ENCODE data around the gene LGR6. TPM values are rescaled to one million over a fixed set of nuclear protein-coding genes. Genes with fewer than 3 reads are reported as not detected.

The LGR6 gene
- polyA plus RNA-seq, 3 donors, result not detected

DNA sequence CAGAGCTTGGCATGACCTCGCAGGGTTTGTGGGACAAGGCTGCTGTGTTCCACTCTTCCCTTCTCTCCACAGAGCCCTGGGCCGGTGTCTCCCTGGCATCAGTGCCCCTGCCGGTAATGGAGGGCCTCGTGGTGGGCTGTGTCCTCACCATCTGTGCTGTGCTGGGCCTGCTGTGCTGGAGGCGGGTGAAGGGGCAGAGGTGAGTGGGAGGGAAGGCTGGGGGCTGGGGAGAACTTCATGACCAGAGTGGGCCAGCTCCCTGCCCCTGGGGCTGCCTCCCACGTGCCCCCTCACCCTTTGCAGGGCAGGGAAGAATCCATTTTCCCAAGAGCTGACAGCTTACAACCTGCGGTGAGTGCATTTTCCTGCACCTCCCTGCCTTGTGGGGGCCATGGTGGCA is 12.0 kb upstream of the LGR6 start:
- H4K20me1 ChIP-seq (ENCODE audit: insufficient read depth, low read length), result no peaks in the 10 kb centered on the region
- no peak overlapping the region for H3K4me2 ChIP-seq (replicated peaks; ENCODE audit: extremely low read depth, low read length, poor library complexity, severe bottlenecking)
- no peak overlapping the region for H2AFZ ChIP-seq (ENCODE audit: insufficient read depth, low read depth, low read length, poor library complexity, severe bottlenecking)
- H3K36me3 ChIP-seq (replicated peaks in 1 of 2; ENCODE audit: control insufficient read depth in 1 of 2, insufficient read depth in 2 of 2, low read length in 2 of 2), result no peaks in the 10 kb centered on the region
- H3K4me3 Mint-ChIP-seq, result no peak overlapping the region
- H3K79me2 ChIP-seq (ENCODE audit: insufficient read depth, low read length), result no peaks in the 10 kb centered on the region
- TF ChIP-seq, protein P1, sequence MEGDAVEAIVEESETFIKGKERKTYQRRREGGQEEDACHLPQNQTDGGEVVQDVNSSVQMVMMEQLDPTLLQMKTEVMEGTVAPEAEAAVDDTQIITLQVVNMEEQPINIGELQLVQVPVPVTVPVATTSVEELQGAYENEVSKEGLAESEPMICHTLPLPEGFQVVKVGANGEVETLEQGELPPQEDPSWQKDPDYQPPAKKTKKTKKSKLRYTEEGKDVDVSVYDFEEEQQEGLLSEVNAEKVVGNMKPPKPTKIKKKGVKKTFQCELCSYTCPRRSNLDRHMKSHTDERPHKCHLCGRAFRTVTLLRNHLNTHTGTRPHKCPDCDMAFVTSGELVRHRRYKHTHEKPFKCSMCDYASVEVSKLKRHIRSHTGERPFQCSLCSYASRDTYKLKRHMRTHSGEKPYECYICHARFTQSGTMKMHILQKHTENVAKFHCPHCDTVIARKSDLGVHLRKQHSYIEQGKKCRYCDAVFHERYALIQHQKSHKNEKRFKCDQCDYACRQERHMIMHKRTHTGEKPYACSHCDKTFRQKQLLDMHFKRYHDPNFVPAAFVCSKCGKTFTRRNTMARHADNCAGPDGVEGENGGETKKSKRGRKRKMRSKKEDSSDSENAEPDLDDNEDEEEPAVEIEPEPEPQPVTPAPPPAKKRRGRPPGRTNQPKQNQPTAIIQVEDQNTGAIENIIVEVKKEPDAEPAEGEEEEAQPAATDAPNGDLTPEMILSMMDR (IDR thresholded peaks at IDR 0.05), result no peak
- H3K4me3 ChIP-seq (replicated peaks in 1 of 3; ENCODE audit: low read depth in 2 of 3, low read length in 3 of 3), result no peak overlapping the region
- no peak overlapping the region for H3K27ac Mint-ChIP-seq
- DNase-seq, result no peak
- H3K27ac ChIP-seq (ENCODE audit: low read depth in 1 of 2, low read length in 2 of 2), result no peak overlapping the region
- no peaks in the 10 kb centered on the region for H3K9me3 ChIP-seq (replicated peaks in 1 of 2; ENCODE audit: control insufficient read depth in 1 of 2, insufficient read depth in 1 of 2, low read length in 2 of 2)
- H3K27me3 Mint-ChIP-seq (ENCODE audit: low read depth in 3 of 3), result peaks cover 9 to 20% (median 15%) of the 10 kb centered on the region in 3 donors
- no peaks in the 10 kb centered on the region for H3K9me3 Mint-ChIP-seq
- no peaks in the 10 kb centered on the region for H3K4me1 ChIP-seq (ENCODE audit: control insufficient read depth in 1 of 2, insufficient read depth in 2 of 2, low read length in 2 of 2)
- intact Hi-C loops (cut with micrococcal nuclease), result loop anchor here in 1 of 2 donors (10.0 kb wide), 1 partner anchor 133 kb away; no protein-coding TSS in a partner anchor
- peaks cover 2% of the 10 kb centered on the region for H3K4me1 Mint-ChIP-seq
- H3K36me3 Mint-ChIP-seq, result no peaks in the 10 kb centered on the region
- 100% methylated on average over 3 of the region's 7 CpGs for WGBS (ENCODE audit: insufficient coverage)
- no peak overlapping the region for H3K9ac ChIP-seq (ENCODE audit: insufficient read depth, low read length, poor library complexity, severe bottlenecking)
- H3K27me3 ChIP-seq (ENCODE audit: control insufficient read depth in 2 of 2, insufficient read depth in 2 of 2, low read length in 2 of 2), result no peaks in the 10 kb centered on the region

DNA sequence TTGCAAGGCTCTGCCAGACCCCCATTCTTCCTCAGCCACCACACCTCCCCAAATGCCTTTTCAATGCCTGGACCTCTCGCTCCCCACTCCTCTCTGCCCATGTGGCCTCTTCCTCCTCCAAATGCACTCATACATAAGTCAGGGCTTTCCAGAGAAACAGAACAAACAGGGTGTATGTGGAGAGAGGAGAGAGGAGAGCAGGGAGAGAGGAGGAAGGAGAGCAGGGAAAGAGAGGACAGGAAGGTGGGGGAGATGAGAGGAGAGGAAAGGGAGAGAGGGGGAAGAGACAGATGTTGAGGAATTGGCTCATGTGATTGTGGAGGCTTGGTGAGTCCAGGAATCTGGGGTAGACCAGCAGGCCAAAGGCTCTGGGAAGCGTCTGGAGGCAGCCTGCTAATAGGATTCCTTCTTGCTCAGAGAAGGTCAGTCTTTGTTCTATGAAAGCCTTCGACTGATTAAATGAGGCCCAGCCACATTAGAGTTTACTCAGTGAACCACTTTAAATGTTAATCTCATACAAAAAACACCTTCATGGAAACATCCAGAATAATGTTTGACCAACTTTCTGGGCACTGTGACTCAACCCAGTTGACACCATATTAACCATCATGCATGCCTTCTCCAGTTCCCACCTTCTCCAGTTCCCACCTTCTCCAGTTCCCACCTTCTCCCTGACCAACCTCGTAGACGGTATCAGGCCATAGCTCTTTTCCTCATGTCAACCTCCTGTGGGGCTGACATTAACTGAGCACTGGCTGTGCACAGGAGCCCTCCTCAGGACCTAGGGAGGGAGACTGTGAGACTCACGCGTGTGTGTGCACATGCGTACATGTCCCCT is 11.3 kb upstream of the LGR6 start:
- Histone ChIP-seq H2AFZ (ENCODE audit: insufficient read depth, low read depth, low read length, poor library complexity, severe bottlenecking) (no peak overlapping the region), H3K27ac (ENCODE audit: low read depth in 1 of 2, low read length in 2 of 2) (no peak overlapping the region), H3K4me1 (ENCODE audit: control insufficient read depth in 1 of 2, insufficient read depth in 2 of 2, low read length in 2 of 2) (no peaks in the 10 kb centered on the region), H4K20me1 (ENCODE audit: insufficient read depth, low read length) (no peaks in the 10 kb centered on the region), H3K9ac (ENCODE audit: insufficient read depth, low read length, poor library complexity, severe bottlenecking) (no peak overlapping the region), H3K27me3 (ENCODE audit: control insufficient read depth in 2 of 2, insufficient read depth in 2 of 2, low read length in 2 of 2) (no peaks in the 10 kb centered on the region), H3K36me3 (replicated peaks in 1 of 2; ENCODE audit: control insufficient read depth in 1 of 2, insufficient read depth in 2 of 2, low read length in 2 of 2) (no peaks in the 10 kb centered on the region), H3K79me2 (ENCODE audit: insufficient read depth, low read length) (no peaks in the 10 kb centered on the region), H3K4me3 (replicated peaks in 1 of 3; ENCODE audit: low read depth in 2 of 3, low read length in 3 of 3) (no peak overlapping the region), H3K4me2 (replicated peaks; ENCODE audit: extremely low read depth, low read length, poor library complexity, severe bottlenecking) (no peak overlapping the region), H3K9me3 (replicated peaks in 1 of 2; ENCODE audit: control insufficient read depth in 1 of 2, insufficient read depth in 1 of 2, low read length in 2 of 2) (no peaks in the 10 kb centered on the region)
- Mint-ChIP-seq H3K36me3 (no peaks in the 10 kb centered on the region), H3K27me3 (ENCODE audit: low read depth in 3 of 3) (peaks cover 10 to 20% (median 18%) of the 10 kb centered on the region in 3 donors), H3K9me3 (no peaks in the 10 kb centered on the region), H3K4me3 (no peak overlapping the region), H3K4me1 (peaks cover 2% of the 10 kb centered on the region), H3K27ac (no peak overlapping the region)
- intact Hi-C loops (cut with micrococcal nuclease), result loop anchor here in 1 of 2 donors (10.0 kb wide), 1 partner anchor 133 kb away; no protein-coding TSS in a partner anchor
- WGBS (ENCODE audit: insufficient coverage), result 97% methylated on average over 7 of the region's 8 CpGs
- TF ChIP-seq, protein P1 (IDR thresholded peaks at IDR 0.05), result no peak
- no peak for DNase-seq
